Uterus (tissue), 4 donors: ENCODE measurements around the gene WDR46. TPM values are rescaled to one million over a fixed set of nuclear protein-coding genes. Genes with fewer than 3 reads are reported as not detected.

ENCODE experiments used
- DNase-seq, 2 donors: peaks; one replicate each; pipeline ENCODE4 v3.0.0-alpha.2; 2019 to 2020
- H3K27ac ChIP-seq, 2 donors: fragments of 200-600 bp; sonication (generic); 1 replicate in 1 of 2; 2 replicates in 1 of 2; pipeline ENCODE4 v1.5.1; 2016 to 2018
- H3K27me3 ChIP-seq, 2 donors: fragments of 200-600 bp; sonication (generic); one replicate each; pipeline ENCODE4 v1.5.1; 2018 to 2019; ENCODE audit warnings: control low read depth in 1 of 2
- H3K36me3 ChIP-seq, 2 donors: fragments of 200-600 bp; sonication (generic); one replicate each; pipeline ENCODE4 v1.5.1; 2019; ENCODE audit warnings: control low read depth in 1 of 2
- H3K4me1 ChIP-seq, 2 donors: fragments of 200-600 bp; sonication (generic); one replicate each; pipeline ENCODE4 v1.5.1; 2018 to 2019; ENCODE audit warnings: control low read depth in 1 of 2
- H3K4me3 ChIP-seq, 2 donors: fragments of 200-600 bp; sonication (generic); 1 replicate in 1 of 2; 2 replicates in 1 of 2; pipeline ENCODE4 v1.5.1; 2018 to 2019; ENCODE audit warnings: mild to moderate bottlenecking in 1 of 2
- H3K9me3 ChIP-seq, 2 donors: fragments of 200-600 bp; sonication (generic); one replicate each; pipeline ENCODE4 v1.5.1; 2019; ENCODE audit warnings: control low read depth in 1 of 2
- CTCF ChIP-seq, 4 experiments: fragments of 200-600 bp in 2 of 4; fragments of 450-650 bp in 2 of 4; sonication (generic) in 2 of 4; IDR thresholded peaks; one replicate each; pipeline ENCODE4 v1.5.1; 2016 to 2019; ENCODE audit warnings: antibody characterized with exemption in 4 of 4, mild to moderate bottlenecking in 2 of 4, moderate library complexity in 1 of 4
- POLR2A ChIP-seq, 2 donors: fragments of 450-650 bp; IDR thresholded peaks; one replicate each; pipeline ENCODE4 v1.6.1; 2016; ENCODE audit warnings: antibody characterized with exemption in 2 of 2, mild to moderate bottlenecking in 1 of 2, moderate library complexity in 1 of 2
- intact Hi-C: fragments of 100-400 bp; cut with DNase I; formaldehyde crosslinking; loops from one replicate; pipeline ENCODE4 v1.15.1; 2023; ENCODE audit warnings: low total_unique reads
- total RNA-seq, 4 donors: library from RNA; depleted of rRNA in 3 of 4; stranded (reverse); fragments of >200 nt in 3 of 4; gene quantifications; one replicate each; pipeline versions ENCODE4 v1.1.0 to v1.2.4, GENCODE V29; 2014 to 2023
- donor health status: DM: yes; HTN: yes; CAD: no.

WDR46 gene
- total RNA-seq, 4 donors from 2014 or later = 17.9 to 60.3 (median 31.7) TPM

GRCh38 chr6:33306356-33306755 lies 17.3 kb upstream of the WDR46 start:
- intact Hi-C loops = no loop called here

GRCh38 chr6:33305052-33305451 lies 16.0 kb upstream of the WDR46 start:
- DNase-seq = no peak

More at GRCh38 chr6:33306356-33306755, 17.3 kb upstream of the WDR46 start:
- no peak for DNase-seq
- Histone ChIP-seq H3K4me1 (no peaks in the 10 kb centered on the region), H3K27me3 (no peaks in the 10 kb centered on the region), H3K27ac (no peak overlapping the region), H3K9me3 (no peaks in the 10 kb centered on the region), H3K36me3 (no peaks in the 10 kb centered on the region), H3K4me3 (no peak overlapping the region)
- TF ChIP-seq CTCF (IDR thresholded peaks at IDR 0.05) (no peak), POLR2A (IDR thresholded peaks at IDR 0.05) (no peak)

GRCh38 chr6:33304216-33304615 lies 15.2 kb upstream of the WDR46 start:
- TF ChIP-seq CTCF (IDR thresholded peaks at IDR 0.05) (no peak), POLR2A (IDR thresholded peaks at IDR 0.05) (no peak)
- Histone ChIP-seq H3K9me3 (no peaks in the 10 kb centered on the region), H3K27me3 (no peaks in the 10 kb centered on the region), H3K27ac (no peak overlapping the region), H3K4me1 (no peaks in the 10 kb centered on the region), H3K36me3 (no peaks in the 10 kb centered on the region), H3K4me3 (no peak overlapping the region)
- intact Hi-C loops = no loop called here
- no peak for DNase-seq

More at GRCh38 chr6:33305052-33305451, 16.0 kb upstream of the WDR46 start:
- no peaks in the 10 kb centered on the region for H3K27me3 ChIP-seq
- no peaks in the 10 kb centered on the region for H3K4me1 ChIP-seq
- TF ChIP-seq POLR2A (IDR thresholded peaks at IDR 0.05) (no peak), CTCF (IDR thresholded peaks at IDR 0.05) (no peak)
- no peak overlapping the region for H3K4me3 ChIP-seq
- H3K27ac ChIP-seq = no peak overlapping the region
- no peaks in the 10 kb centered on the region for H3K9me3 ChIP-seq
- intact Hi-C loops = no loop called here
- H3K36me3 ChIP-seq = no peaks in the 10 kb centered on the region

GRCh38 chr6:33301877-33302276 lies 12.8 kb upstream of the WDR46 start:
- Histone ChIP-seq H3K27ac (no peak overlapping the region), H3K4me1 (peaks cover 0 to 7% of the 10 kb centered on the region in 2 donors), H3K4me3 (no peak overlapping the region), H3K27me3 (no peaks in the 10 kb centered on the region), H3K9me3 (no peaks in the 10 kb centered on the region), H3K36me3 (no peaks in the 10 kb centered on the region)
- TF ChIP-seq CTCF (IDR thresholded peaks at IDR 0.05) = no peak
- intact Hi-C loops = no loop called here
- no peak for DNase-seq

- TF ChIP-seq CTCF (IDR thresholded peaks at IDR 0.05) (peak; percentile 49 to 62 (median 61)), POLR2A (IDR thresholded peaks at IDR 0.05) (peak; percentile 25 to 65)
- peaks cover 0 to 7% of the 10 kb centered on the region in 2 donors for H3K4me1 ChIP-seq
- H3K36me3 ChIP-seq = no peaks in the 10 kb centered on the region
- intact Hi-C loops = loop anchor here (10.0 kb wide), 2 partner anchors 95 to 125 kb away; partner anchors contain the start of genes HSD17B8, RING1, RXRB and SLC39A7
- DNase-seq = peak; percentile 90 to 93
- no peaks in the 10 kb centered on the region for H3K9me3 ChIP-seq
- peak overlapping the region; percentile 95 for H3K27ac ChIP-seq
- H3K27me3 ChIP-seq = no peaks in the 10 kb centered on the region
- peak overlapping the region; percentile 55 to 66 for H3K4me3 ChIP-seq
Observed at GRCh38 chr6:33299237-33299944, 10.4 kb upstream of the WDR46 start.
